ENCODE results near the gene DCST2. TPM values are rescaled to one million over a fixed set of nuclear protein-coding genes. Genes with fewer than 3 reads are reported as not detected.

Gene DCST2
- total and polyA plus RNA-seq, 2 donors (not counting 3 experiments of a cell fraction or from before 2014, with no cell fraction given): 0.29 to 0.51 TPM

GRCh38 chr1:155007251-155007828 lies 26.2 kb downstream of the DCST2 start:
- Histone ChIP-seq H3K4me1 (ENCODE audit: control insufficient read depth, extremely low read depth, insufficient read depth, low read length) (peaks cover 12% of the 10 kb centered on the region), H3K4me2 (ENCODE audit: insufficient read depth, low read length) (no peak overlapping the region), H3K9ac (replicated peaks; ENCODE audit: extremely low read depth, insufficient read depth, low read length) (no peak overlapping the region), H3K27me3 (ENCODE audit: control insufficient read depth in 2 of 2, insufficient read depth in 2 of 2, low read length in 2 of 2) (no peaks in the 10 kb centered on the region), H3K36me3 (ENCODE audit: control insufficient read depth in 2 of 2, extremely low read depth in 1 of 2, insufficient read depth in 2 of 2, low read length in 2 of 2) (no peaks in the 10 kb centered on the region), H3K79me2 (ENCODE audit: control insufficient read depth, insufficient read depth, low read length) (peaks cover 16% of the 10 kb centered on the region), H4K20me1 (replicated peaks; ENCODE audit: control insufficient read depth, extremely low read depth, insufficient read depth, low read length) (no peaks in the 10 kb centered on the region), H3K4me3 (replicated peaks in 1 of 3; ENCODE audit: insufficient read depth in 1 of 3, low read depth in 1 of 3, low read length in 3 of 3) (no peak overlapping the region), H3K9me1 (replicated peaks; ENCODE audit: control insufficient read depth, extremely low read depth, insufficient read depth, low read length) (no peaks in the 10 kb centered on the region), H2AFZ (ENCODE audit: low read depth, low read length) (no peak overlapping the region), H3K27ac (ENCODE audit: insufficient read depth, low read depth, low read length) (no peak overlapping the region), H3K9me3 (replicated peaks; ENCODE audit: control insufficient read depth, insufficient read depth, low read length) (no peaks in the 10 kb centered on the region)
- ChIA-PET CTCF (interaction anchor here (0.6 to 4.3 kb wide), 4 partner anchors 10 to 78 kb away, joined by 3 to 40 read pairs (median 5); no protein-coding TSS in a partner anchor), POLR2A (no interaction called here)
- BruUV-seq (replicated peaks): no TSS peak
- dilution Hi-C loops (cut with MboI; ENCODE audit: extremely low pct_ligation_motif_present, low sequenced_read_pairs): no loop called here
- FAIRE-seq: no peak
- no peak for DNase-seq (ENCODE audit: low read depth, low spot score)
- TF ChIP-seq CTCF (IDR thresholded peaks at IDR 0.05; ENCODE audit: extremely low read depth in 1 of 2, insufficient read depth in 1 of 2, low read depth in 1 of 2, low read length in 2 of 2) (no peak), POLR2AphosphoS5 (IDR thresholded peaks at IDR 0.05; ENCODE audit: insufficient read depth, low read depth, low read length) (no peak), MYC (IDR thresholded peaks at IDR 0.05; ENCODE audit: low read depth, low read length) (no peak), EZH2 (IDR thresholded peaks at IDR 0.05; ENCODE audit: borderline replicate concordance, low read depth, low read length, severe bottlenecking) (no peak), JUN (IDR thresholded peaks at IDR 0.05; ENCODE audit: borderline replicate concordance, insufficient read depth, insufficient read length, low read depth) (no peak), GATA2 (IDR thresholded peaks at IDR 0.05; ENCODE audit: insufficient read depth, insufficient read length, low read depth, low read length) (no peak), POLR2A (IDR thresholded peaks at IDR 0.05; ENCODE audit: low read depth, low read length) (no peak), MAX (IDR thresholded peaks at IDR 0.05; ENCODE audit: insufficient read depth, insufficient read length) (no peak), FOS (IDR thresholded peaks at IDR 0.05; ENCODE audit: borderline replicate concordance, insufficient read depth, low read length) (no peak)
- intact Hi-C loops (cut with micrococcal nuclease): no loop called here

Measured in endothelial cell of umbilical vein (primary cell).